ENCODE measurements around the gene IRAK1BP1. TPM values are rescaled to one million over a fixed set of nuclear protein-coding genes. Genes with fewer than 3 reads are reported as not detected.

Gene IRAK1BP1
- total RNA-seq, 1 donor from 2014 or later: 2.6 TPM

DNA sequence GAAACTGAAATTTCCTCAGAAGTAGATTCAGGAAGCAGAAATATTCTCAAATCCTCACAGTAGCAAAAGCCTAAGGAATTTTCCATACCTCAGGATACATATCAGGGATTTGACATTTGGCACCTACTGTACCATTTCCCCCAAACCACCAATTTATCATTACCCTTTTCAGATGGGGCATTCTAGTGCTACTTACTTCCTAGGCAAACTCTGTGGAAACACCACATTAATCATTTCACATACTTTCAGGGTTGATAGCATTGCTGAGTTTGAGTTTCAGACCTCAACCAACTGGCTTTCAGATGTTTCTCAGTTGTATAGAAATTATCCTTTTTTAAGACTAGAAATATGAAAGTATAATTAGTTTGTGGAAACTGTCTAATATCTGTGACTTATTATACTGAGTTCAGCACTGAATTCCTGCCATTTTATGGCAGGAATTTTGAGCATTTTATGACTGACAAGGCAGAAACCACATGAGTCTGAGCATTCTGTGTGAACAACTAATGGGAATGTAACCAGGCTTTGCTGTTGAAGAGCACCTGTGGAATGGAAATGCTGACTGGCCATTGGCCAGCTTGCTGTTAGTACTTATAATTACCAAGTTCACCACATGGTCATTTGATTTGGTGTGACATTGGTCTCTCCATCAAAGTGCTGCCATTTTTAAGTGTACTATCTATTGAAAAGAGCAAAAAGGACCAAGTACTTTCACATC is 35.1 kb upstream of the IRAK1BP1 start:
- no peaks in the 10 kb centered on the region for H3K27me3 ChIP-seq (ENCODE audit: control insufficient read depth, insufficient read depth, low read length)
- no peak for TF ChIP-seq CTCF (IDR thresholded peaks at IDR 0.05; ENCODE audit: insufficient read depth, low read length, severe bottlenecking)
- DNase-seq (ENCODE audit: low read depth) (no peak), FAIRE-seq (no peak)
- H3K36me3 ChIP-seq (ENCODE audit: control insufficient read depth, insufficient read depth, low read length): no peaks in the 10 kb centered on the region
- no peak overlapping the region for H3K4me3 ChIP-seq (ENCODE audit: low read depth, low read length)

- Histone ChIP-seq H3K36me3 (ENCODE audit: control insufficient read depth, insufficient read depth, low read length) (no peaks in the 10 kb centered on the region), H3K27me3 (ENCODE audit: control insufficient read depth, insufficient read depth, low read length) (no peaks in the 10 kb centered on the region), H3K4me3 (ENCODE audit: low read depth, low read length) (no peak overlapping the region)
- DNase-seq (ENCODE audit: low read depth) (peak; percentile 34), FAIRE-seq (no peak)
- TF ChIP-seq CTCF (IDR thresholded peaks at IDR 0.05; ENCODE audit: insufficient read depth, low read length, severe bottlenecking): peak; percentile 19
Measured at GRCh38 chr6:78835817-78836216, 31.5 kb upstream of the IRAK1BP1 start.

DNA sequence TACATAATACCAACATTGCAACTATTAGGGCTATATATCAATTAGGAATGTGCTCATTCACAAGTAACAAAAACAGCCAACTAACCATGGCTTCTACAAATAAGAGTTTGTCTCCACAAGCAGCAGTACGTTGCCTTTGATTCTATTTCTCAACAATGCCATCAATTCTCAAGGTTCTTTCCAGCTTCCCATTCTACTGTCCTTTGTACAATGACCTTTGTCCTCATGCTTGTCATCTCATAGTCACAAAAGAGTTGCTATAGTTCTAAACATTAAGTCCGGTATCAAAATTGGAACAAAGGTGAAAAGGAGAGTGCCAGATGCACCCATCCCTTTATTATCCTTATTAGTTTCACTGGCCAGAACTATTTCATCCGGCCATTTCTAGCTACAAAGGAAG is 30.8 kb upstream of the IRAK1BP1 start:
- Histone ChIP-seq H3K27me3 (ENCODE audit: control insufficient read depth, insufficient read depth, low read length) (no peaks in the 10 kb centered on the region), H3K4me3 (ENCODE audit: low read depth, low read length) (no peak overlapping the region), H3K36me3 (ENCODE audit: control insufficient read depth, insufficient read depth, low read length) (no peaks in the 10 kb centered on the region)
- DNase-seq (ENCODE audit: low read depth) (no peak), FAIRE-seq (no peak)
- TF ChIP-seq CTCF (IDR thresholded peaks at IDR 0.05; ENCODE audit: insufficient read depth, low read length, severe bottlenecking): no peak

GRCh38 chr6:78841111-78841510 is 26.2 kb upstream of the IRAK1BP1 start:
- DNase-seq (ENCODE audit: low read depth): no peak
- no peak for TF ChIP-seq CTCF (IDR thresholded peaks at IDR 0.05; ENCODE audit: insufficient read depth, low read length, severe bottlenecking)
- Histone ChIP-seq H3K36me3 (ENCODE audit: control insufficient read depth, insufficient read depth, low read length) (no peaks in the 10 kb centered on the region), H3K27me3 (ENCODE audit: control insufficient read depth, insufficient read depth, low read length) (no peaks in the 10 kb centered on the region), H3K4me3 (ENCODE audit: low read depth, low read length) (no peak overlapping the region)
- FAIRE-seq: no peak

DNA sequence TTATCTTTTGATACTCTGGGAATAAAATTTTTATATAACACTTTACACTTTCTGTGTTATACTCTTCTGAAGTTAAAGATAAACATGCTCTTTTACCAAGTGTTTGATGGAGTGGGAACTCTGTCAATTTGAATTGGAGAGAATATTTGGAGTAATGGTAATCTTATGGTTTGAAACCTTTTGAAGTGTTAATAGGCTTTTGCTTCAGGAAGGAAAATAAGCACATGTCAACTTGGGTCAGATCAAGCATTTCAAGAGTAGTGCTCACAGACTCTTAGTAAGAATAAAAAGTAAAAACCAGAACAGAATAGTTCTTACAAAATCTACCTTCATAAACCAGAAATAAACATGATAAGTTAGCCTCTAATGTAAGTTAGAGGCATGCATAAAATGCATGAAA is 24.4 kb upstream of the IRAK1BP1 start:
- Histone ChIP-seq H3K36me3 (ENCODE audit: control insufficient read depth, insufficient read depth, low read length) (no peaks in the 10 kb centered on the region), H3K27me3 (ENCODE audit: control insufficient read depth, insufficient read depth, low read length) (no peaks in the 10 kb centered on the region), H3K4me3 (ENCODE audit: low read depth, low read length) (no peak overlapping the region)
- DNase-seq (ENCODE audit: low read depth) (no peak), FAIRE-seq (no peak)
- no peak for TF ChIP-seq CTCF (IDR thresholded peaks at IDR 0.05; ENCODE audit: insufficient read depth, low read length, severe bottlenecking)

DNA sequence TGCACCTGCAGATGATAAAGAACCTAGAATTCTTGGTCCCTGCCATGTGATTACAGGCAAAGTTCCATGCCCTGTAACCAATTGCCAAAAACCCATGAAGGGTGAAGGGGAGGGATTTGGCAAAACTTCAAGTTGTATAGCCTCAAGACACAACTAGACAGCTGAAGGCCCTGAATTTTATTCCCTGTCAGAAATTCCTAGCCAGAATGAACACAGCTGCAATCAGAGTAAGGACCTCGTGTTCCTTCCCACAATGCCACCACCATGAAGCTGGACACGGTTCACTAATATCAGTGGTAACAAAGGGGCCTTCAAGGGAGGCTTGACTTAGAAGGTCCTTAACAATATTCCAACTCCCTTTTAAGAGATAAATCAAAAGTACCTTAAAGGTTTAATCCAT is 22.5 kb upstream of the IRAK1BP1 start:
- DNase-seq (ENCODE audit: low read depth) (no peak), FAIRE-seq (no peak)
- Histone ChIP-seq H3K36me3 (ENCODE audit: control insufficient read depth, insufficient read depth, low read length) (no peaks in the 10 kb centered on the region), H3K4me3 (ENCODE audit: low read depth, low read length) (no peak overlapping the region), H3K27me3 (ENCODE audit: control insufficient read depth, insufficient read depth, low read length) (no peaks in the 10 kb centered on the region)
- TF ChIP-seq CTCF (IDR thresholded peaks at IDR 0.05; ENCODE audit: insufficient read depth, low read length, severe bottlenecking): no peak
